HG02840 (cell line): Measurements from ENCODE around the gene ENPP3.
"Not testable (repeated sequence)": the region's sequence is repeated elsewhere in the genome, so short reads cannot be mapped to it uniquely, and the experiment has no call there.

Experiments
- ATAC-seq: cut with Tn5 transposase; IDR thresholded peaks from one replicate; pipeline ENCODE4 v1.9.1; 2021; ENCODE audit warnings: mild to moderate bottlenecking, moderate library complexity, moderate number of reproducible peaks; ENCODE audit not compliant: unreplicated experiment, low FRiP score

Gene ENPP3

GRCh38 chr6:131730264-131730663, 93.2 kb downstream of the ENPP3 start:
- ATAC-seq, result no peak

DNA sequence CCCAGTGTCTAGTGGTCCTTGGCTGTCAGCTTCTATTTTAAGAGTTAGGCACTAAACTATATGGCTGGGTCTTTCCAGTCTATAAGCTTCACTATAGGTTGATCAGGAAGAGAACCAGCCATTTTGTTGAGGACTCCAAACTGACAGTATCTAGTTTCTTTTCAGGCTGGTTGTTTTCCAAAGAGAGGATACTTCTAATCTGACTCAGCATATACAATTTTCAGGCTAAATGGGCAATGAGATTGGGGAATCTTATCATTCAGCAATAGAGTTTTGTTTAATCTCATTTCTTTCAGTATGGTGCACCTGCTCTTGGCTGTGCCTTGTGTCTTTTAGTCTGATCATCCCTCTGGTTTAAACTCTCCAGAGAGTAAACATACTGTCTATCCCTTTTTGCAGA, 94.1 kb downstream of the ENPP3 start:
- no peak for ATAC-seq

GRCh38 chr6:131733376-131734016, 96.4 kb downstream of the ENPP3 start:
- no peak for ATAC-seq

DNA sequence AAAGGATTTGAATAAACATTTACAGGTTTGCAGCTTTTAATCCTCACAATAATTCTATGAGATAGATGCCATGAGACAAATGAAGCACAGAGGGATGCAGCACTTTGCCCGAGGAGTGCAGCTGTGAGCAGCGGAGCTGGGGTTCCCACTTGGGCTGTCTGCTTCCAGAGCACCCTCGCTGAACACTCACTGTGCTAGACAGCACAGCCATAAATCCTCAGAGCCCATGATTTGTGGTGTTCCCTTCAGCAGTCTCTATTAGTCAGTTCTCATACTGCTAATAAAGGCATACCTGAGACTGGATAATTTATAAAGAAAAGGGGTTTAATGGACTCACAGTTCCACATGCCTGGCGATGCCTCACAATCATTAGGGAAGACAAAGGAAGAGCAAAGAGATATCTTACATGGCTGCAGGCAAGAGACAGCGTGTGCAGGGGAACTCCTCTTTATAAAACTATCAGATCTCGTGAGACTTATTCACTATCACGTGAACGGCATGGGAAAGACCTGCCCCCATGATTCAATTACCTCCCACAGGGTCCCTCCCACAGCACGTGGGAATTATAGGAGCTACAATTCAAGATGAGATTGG, 99.0 kb downstream of the ENPP3 start:
- ATAC-seq, result no peak

GRCh38 chr6:131736811-131737210, 99.7 kb downstream of the ENPP3 start:
- no peak for ATAC-seq

GRCh38 chr6:131739136-131739535, 102.0 kb downstream of the ENPP3 start:
- no peak for ATAC-seq

DNA sequence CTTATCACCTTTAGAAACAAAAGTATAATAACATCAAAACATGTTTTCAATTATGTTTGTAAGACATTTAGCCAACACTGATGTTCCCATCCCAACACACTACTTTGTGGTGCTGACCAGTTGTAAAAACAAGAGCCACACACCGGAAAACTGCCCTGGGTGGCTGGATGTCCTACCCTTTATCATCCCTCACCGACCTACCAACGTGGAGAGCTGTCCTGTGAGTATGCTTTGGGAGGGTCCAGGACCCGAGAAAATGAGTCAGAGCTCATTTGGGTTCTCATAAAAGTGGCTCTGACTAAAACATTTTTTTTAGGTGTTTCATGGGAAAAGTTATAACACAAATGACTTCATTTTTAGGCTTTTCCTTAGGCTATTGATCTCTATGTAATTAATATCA, 103.1 kb downstream of the ENPP3 start:
- ATAC-seq, result no peak

- ATAC-seq, result no peak
These were observed 104.7 kb downstream of the ENPP3 start for GRCh38 chr6:131741688-131742393.

DNA sequence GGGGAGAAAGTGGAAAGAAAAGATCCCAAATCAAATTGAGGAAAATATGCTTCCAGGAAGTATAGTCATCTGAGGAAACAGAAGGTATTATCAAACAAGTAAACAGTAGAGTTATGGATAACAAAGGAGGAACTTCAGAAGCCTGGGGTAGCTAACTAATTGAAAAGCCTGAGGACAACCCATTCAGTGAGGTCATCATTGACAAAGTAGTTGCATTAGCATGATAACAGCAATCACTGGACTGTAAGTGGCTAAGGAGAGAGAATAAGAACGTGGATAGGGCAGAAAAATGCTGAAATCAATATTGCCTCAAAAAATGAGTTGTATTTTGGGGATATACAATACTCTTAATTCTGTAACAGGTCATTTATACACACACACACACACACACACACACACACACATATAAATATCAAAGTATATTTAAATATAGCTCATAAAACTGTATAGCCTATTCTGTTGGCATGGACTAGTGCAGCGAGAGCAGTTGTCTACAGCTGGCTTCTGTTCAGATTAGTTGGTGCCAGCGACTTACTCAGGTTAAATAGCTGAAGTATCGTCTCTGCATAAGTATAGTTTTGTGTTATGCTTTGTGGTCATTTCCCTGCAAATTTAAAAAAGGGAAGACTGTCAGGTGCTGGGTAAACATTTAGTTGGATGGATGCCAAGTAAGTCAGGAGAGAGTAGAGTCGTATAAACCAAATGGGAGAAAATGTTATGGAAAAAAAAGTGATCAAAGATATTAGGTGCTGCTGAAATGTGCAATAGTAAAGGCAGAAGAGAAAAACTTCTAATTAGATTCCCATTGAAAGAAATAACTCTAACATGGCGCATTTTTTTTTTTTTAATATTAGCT, 107.6 kb downstream of the ENPP3 start:
- no peak for ATAC-seq

DNA sequence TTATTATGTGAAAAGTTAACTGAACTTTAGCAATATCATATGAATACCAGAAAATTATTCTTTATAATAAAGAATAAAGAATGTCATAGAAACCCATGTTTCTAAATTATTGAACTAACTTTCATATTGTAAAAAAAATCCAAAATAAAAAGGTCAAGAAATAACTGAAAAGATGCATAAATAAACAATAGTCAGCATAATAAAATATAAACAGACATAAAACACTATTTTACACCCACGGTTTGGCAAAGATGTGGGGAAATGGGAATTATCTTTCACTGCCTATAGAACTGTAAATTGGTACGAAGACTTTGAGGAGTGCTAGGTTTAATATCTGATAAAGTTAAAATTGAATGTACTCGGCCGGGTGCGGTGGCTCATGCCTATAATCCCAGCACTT, 108.4 kb downstream of the ENPP3 start:
- ATAC-seq, result no peak

GRCh38 chr6:131747821-131748353, 110.8 kb downstream of the ENPP3 start:
- no peak for ATAC-seq

- ATAC-seq, result no peak
These were observed 111.9 kb downstream of the ENPP3 start for GRCh38 chr6:131749023-131749422.

DNA sequence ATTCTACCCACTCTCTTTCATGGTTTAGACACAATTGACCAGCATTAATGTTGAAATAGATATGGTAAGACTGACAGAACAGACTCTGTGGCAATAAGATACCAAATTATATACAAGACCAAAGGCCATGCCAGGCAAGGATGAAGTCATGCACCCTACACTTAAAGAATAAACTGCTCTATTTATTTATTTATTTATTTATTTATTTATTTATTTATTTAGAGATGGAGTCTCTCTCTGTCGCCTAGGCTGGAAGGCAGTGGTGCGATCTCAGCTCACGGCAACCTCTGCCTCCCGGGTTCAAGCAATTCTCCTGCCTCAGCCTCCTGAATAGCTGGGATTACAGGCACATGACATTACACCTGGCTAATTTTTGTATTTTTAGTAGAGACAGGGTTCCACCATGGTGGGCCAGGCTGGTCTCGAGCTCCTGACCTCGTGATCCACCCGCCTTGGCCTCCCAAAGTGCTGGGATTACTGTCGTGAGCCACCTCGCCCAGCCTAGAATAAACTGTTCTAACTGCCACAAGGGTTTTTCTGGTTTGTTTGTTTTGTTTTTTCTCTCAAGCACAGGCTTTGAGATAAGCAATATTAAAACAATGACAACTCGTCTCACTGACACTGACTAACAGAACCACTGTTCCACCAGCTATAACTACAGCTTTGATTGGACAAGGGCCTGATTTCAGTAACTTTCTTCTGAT, 114.1 kb downstream of the ENPP3 start:
- not testable (repeated sequence) for ATAC-seq

DNA sequence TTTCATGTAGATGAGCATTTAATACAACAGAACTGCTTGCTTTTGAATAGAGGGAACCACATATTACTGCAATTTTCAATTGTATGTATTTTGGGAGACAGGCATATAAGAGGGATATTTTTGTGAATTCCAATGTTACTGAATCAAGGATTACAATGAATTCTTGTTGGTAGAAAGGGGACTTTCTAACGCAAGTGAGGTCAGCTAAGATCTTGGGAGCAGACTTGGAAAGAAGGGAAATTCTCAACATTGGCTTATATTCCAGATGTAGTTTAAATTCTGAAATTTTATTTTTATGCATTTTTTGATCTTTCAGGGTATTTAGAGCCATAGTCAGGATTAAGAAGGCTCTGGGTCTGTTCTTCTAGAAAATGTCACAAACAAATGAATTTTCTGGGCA, 117.0 kb downstream of the ENPP3 start:
- no peak for ATAC-seq

GRCh38 chr6:131754715-131755567, 117.8 kb downstream of the ENPP3 start:
- no peak for ATAC-seq

- ATAC-seq, result no peak
These were observed 118.5 kb downstream of the ENPP3 start for GRCh38 chr6:131755597-131755996.

DNA sequence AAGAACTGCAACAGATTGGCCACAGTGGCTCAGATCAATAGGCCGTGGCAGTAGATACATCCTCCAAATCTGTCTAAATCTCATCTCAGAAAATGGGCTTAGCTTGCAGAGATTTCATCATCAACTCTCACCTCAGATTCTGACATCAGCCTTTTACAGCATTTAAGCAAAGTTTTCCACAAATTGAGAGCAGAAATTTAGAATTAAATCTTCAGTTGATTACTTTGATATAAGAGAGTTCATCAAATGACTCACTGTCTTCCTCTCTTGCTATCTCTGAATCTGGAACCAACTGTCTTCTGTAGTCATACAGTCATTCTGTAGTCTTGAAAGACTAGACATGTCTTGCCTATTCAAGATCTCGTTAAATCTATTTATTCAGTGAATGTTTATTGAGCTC, 118.9 kb downstream of the ENPP3 start:
- ATAC-seq, result no peak

- no peak for ATAC-seq
These were observed 121.8 kb downstream of the ENPP3 start for GRCh38 chr6:131758920-131759319.

- no peak for ATAC-seq
These were observed 124.1 kb downstream of the ENPP3 start for GRCh38 chr6:131761060-131761761.
